HepG2 (cell line): ENCODE results near the gene A1CF. TPM values are rescaled to one million over a fixed set of nuclear protein-coding genes. Genes with fewer than 3 reads are reported as not detected.

ENCODE experiments used
- AKAP8 ChIP-seq: sonication (generic); formaldehyde crosslinking; IDR thresholded peaks from 2 replicates; pipeline ENCODE4 v1.5.1; 2020; ENCODE audit warnings: mild to moderate bottlenecking, missing genetic modification reagents
- CENPT ChIP-seq: sonication (generic); formaldehyde crosslinking; IDR thresholded peaks from 2 replicates; pipeline ENCODE4 v1.8.0; 2022; ENCODE audit warnings: low read depth, mild to moderate bottlenecking, moderate library complexity, missing genetic modification reagents
- CREB1 ChIP-seq, 2 experiments: fragments of 450-650 bp in 1 of 2; IDR thresholded peaks; 2 replicates each; pipeline ENCODE4 v1.6.1; 2016 to 2017; ENCODE audit warnings: control low read depth in 1 of 2, mild to moderate bottlenecking in 1 of 2, missing compliant biosample characterization in 1 of 2, missing genetic modification characterization in 1 of 2
- FOSL2 ChIP-seq: sonication (generic); formaldehyde crosslinking; IDR thresholded peaks from 2 replicates; pipeline ENCODE4 v1.4.0; 2020; ENCODE audit warnings: missing genetic modification reagents
- GABPA ChIP-seq, 2 experiments: IDR thresholded peaks; 2 replicates each; pipeline ENCODE4 v1.6.1; 2011 to 2016; ENCODE audit warnings: low read depth in 2 of 2, low read length in 1 of 2, missing biosample characterization in 1 of 2, missing genetic modification characterization in 1 of 2
- KLF13 ChIP-seq: sonication (generic); formaldehyde crosslinking; IDR thresholded peaks from 2 replicates; pipeline ENCODE4 v1.4.0; 2020; ENCODE audit warnings: mild to moderate bottlenecking, missing genetic modification reagents
- MED1 ChIP-seq: sonication (generic); formaldehyde crosslinking; IDR thresholded peaks from 2 replicates; pipeline ENCODE4 v1.4.0; 2020; ENCODE audit warnings: missing genetic modification reagents
- MEIS1 ChIP-seq: sonication (generic); formaldehyde crosslinking; IDR thresholded peaks from 2 replicates; pipeline ENCODE4 v1.9.0; 2021; ENCODE audit warnings: mild to moderate bottlenecking, missing genetic modification reagents, moderate library complexity, borderline replicate concordance
- PHF21A ChIP-seq: sonication (generic); formaldehyde crosslinking; IDR thresholded peaks from 2 replicates; pipeline ENCODE4 v1.5.0; 2020; ENCODE audit warnings: mild to moderate bottlenecking, missing genetic modification reagents
- SIX1 ChIP-seq: sonication (generic); formaldehyde crosslinking; IDR thresholded peaks from 2 replicates; pipeline ENCODE4 v1.4.0; 2020; ENCODE audit warnings: missing genetic modification reagents, borderline replicate concordance
- SMAD3 ChIP-seq: sonication (generic); formaldehyde crosslinking; IDR thresholded peaks from 2 replicates; pipeline ENCODE4 v1.4.0; 2020; ENCODE audit warnings: missing genetic modification reagents
- SMARCE1 ChIP-seq: fragments of 450-650 bp; IDR thresholded peaks from 2 replicates; pipeline ENCODE4 v1.6.1; 2017; ENCODE audit warnings: borderline replicate concordance
- ZFP37 ChIP-seq: sonication (generic); formaldehyde crosslinking; IDR thresholded peaks from 2 replicates; pipeline ENCODE4 v1.4.0; 2020; ENCODE audit warnings: missing genetic modification reagents, borderline replicate concordance
- ZNF274 ChIP-seq: sonication (generic); formaldehyde crosslinking; IDR thresholded peaks from 2 replicates; pipeline ENCODE4 v1.5.1; 2020; ENCODE audit warnings: mild to moderate bottlenecking, missing genetic modification reagents
- ZNF331 ChIP-seq: sonication (generic); formaldehyde crosslinking; IDR thresholded peaks from 2 replicates; pipeline ENCODE4 v1.4.0; 2020; ENCODE audit warnings: missing genetic modification reagents
- ZNF556 ChIP-seq: sonication (generic); formaldehyde crosslinking; IDR thresholded peaks from 2 replicates; pipeline ENCODE4 v1.4.0; 2020; ENCODE audit warnings: mild to moderate bottlenecking, missing genetic modification reagents, borderline replicate concordance
- ZNF777 ChIP-seq: sonication (generic); formaldehyde crosslinking; IDR thresholded peaks from 2 replicates; pipeline ENCODE4 v1.4.0; 2020; ENCODE audit warnings: missing genetic modification reagents
- polyA plus RNA-seq, 8 experiments: library from polyadenylated mRNA; depleted of rRNA in 3 of 8; stranded (reverse) in 7 of 8; unstranded in 1 of 8; fragments of >200 nt; fragmentation: Illumina TruSeq in 4 of 8; extraction: Trizol in 4 of 8; gene quantifications; 2 replicates each; pipeline versions ENCODE4 v1.2.1 to v1.2.3, GENCODE V29; 2011 to 2016; ENCODE audit warnings: low read depth in 4 of 8, missing spikeins in 1 of 8, mixed read lengths in 1 of 8; ENCODE audit not compliant: insufficient read depth in 1 of 8
- total RNA-seq, 5 experiments: library from RNA; depleted of rRNA; stranded (reverse); fragments of >200 nt; fragmentation: Illumina TruSeq; extraction: Trizol; gene quantifications; 2 replicates each; pipeline ENCODE4 v1.2.3, GENCODE V29; 2016; ENCODE audit warnings: low read depth in 1 of 5
- TF ChIP-seq, protein P1 (sequence below): sonication (generic); formaldehyde crosslinking; IDR thresholded peaks from 2 replicates; pipeline ENCODE4 v1.4.0; 2020; ENCODE audit warnings: mild to moderate bottlenecking, missing genetic modification reagents
- TF ChIP-seq, protein P2 (sequence below): sonication (generic); formaldehyde crosslinking; IDR thresholded peaks from 2 replicates; pipeline ENCODE4 v1.8.0; 2022; ENCODE audit warnings: mild to moderate bottlenecking, missing genetic modification reagents, moderate library complexity
- TF ChIP-seq, protein P3 (sequence below): IDR thresholded peaks from 2 replicates; pipeline ENCODE4 v1.6.1; 2016

Gene A1CF
- total and polyA plus RNA-seq, 2 of the 13 experiments (the other 11 are each of a cell fraction or from before 2014, with no cell fraction given), result 56.1 to 58.1 TPM

- TF ChIP-seq, protein P1, sequence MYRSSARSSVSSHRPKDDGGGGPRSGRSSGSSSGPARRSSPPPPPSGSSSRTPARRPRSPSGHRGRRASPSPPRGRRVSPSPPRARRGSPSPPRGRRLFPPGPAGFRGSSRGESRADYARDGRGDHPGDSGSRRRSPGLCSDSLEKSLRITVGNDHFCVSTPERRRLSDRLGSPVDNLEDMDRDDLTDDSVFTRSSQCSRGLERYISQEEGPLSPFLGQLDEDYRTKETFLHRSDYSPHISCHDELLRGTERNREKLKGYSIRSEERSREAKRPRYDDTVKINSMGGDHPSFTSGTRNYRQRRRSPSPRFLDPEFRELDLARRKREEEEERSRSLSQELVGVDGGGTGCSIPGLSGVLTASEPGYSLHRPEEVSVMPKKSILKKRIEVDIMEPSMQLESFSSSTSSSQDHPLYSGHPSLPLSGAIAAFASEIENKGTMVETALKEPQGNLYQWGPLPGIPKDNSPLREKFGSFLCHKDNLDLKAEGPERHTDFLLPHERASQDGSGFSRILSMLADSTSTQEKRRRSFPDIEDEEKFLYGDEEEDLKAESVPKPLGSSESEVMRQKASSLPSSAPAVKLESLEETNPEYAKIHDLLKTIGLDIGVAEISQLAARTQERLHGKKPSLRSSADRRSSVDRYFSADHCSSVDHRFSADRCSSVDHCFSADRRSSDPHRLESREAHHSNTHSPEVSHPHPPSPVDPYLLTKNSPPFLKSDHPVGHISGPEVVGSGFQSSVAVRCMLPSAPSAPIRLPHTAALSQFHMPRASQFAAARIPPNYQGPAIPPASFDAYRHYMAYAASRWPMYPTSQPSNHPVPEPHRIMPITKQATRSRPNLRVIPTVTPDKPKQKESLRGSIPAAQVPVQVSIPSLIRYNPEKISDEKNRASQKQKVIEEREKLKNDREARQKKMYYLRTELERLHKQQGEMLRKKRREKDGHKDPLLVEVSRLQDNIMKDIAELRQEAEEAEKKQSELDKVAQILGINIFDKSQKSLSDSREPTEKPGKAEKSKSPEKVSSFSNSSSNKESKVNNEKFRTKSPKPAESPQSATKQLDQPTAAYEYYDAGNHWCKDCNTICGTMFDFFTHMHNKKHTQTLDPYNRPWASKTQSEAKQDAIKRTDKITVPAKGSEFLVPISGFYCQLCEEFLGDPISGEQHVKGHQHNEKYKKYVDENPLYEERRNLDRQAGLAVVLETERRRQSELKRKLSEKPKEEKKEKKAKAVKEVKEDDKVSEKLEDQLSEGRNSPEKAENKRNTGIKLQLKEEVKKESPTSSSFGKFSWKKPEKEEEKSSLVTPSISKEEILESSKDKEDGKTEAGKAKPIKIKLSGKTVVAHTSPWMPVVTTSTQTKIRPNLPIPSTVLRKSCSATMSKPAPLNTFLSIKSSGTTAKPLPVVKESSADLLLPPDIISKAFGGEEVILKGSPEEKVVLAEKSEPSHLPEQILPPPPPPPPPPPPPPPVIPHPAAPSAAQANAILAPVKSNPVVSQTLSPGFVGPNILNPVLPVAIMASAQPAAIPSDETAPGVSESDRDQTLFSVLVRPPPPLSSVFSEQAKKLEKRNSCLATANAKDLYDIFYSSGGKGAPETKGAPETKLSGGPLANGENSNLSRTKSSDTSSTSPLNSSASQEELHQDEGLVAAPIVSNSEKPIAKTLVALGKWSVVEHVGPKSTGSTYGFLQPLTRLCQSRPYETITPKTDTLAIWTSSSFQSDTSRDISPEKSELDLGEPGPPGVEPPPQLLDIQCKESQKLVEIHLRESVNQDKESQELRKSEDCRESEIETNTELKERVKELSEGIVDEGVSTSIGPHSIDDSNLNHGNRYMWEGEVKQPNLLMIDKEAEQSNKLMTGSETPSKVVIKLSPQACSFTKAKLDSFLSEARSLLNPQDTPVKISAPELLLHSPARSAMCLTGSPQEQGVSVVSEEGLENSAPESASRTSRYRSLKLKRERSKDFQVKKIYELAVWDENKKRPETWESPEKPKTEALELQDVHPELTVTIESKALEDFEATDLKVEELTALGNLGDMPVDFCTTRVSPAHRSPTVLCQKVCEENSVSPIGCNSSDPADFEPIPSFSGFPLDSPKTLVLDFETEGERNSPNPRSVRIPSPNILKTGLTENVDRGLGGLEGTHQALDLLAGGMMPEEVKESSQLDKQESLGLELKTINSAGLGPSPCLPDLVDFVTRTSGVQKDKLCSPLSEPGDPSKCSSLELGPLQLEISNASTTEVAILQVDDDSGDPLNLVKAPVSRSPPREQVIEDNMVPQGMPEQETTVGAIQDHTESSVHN (CRISPR knock-in tag), result no peak
- peak; percentile 87 for TF ChIP-seq FOSL2 (CRISPR knock-in tag)
- peak; percentile 86 for TF ChIP-seq MED1 (CRISPR knock-in tag)
- TF ChIP-seq, protein P2, sequence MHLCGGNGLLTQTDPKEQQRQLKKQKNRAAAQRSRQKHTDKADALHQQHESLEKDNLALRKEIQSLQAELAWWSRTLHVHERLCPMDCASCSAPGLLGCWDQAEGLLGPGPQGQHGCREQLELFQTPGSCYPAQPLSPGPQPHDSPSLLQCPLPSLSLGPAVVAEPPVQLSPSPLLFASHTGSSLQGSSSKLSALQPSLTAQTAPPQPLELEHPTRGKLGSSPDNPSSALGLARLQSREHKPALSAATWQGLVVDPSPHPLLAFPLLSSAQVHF (CRISPR knock-in tag), result no peak
- TF ChIP-seq CREB1 (IDR thresholded peaks at IDR 0.05), result no peak
- peak; percentile 74 for TF ChIP-seq CREB1 (CRISPR knock-in tag; IDR thresholded peaks at IDR 0.05)
- peak; percentile 68; the same call in 1 of the 2 replicates for TF ChIP-seq ZNF331 (CRISPR knock-in tag)
- peak; percentile 33; the same call in 1 of the 2 replicates for TF ChIP-seq ZNF556
- TF ChIP-seq MEIS1 (CRISPR knock-in tag), result peak; percentile 53; the same call in 1 of the 2 replicates
- TF ChIP-seq AKAP8 (CRISPR knock-in tag), result no peak
- TF ChIP-seq SMAD3, result peak; percentile 77; the same call in 1 of the 2 replicates
- no peak for TF ChIP-seq ZFP37 (CRISPR knock-in tag)
- no peak for TF ChIP-seq CENPT
- TF ChIP-seq GABPA (IDR thresholded peaks at IDR 0.05; ENCODE audit: low read depth, low read length), result no peak
- TF ChIP-seq GABPA (CRISPR knock-in tag; IDR thresholded peaks at IDR 0.05; ENCODE audit: low read depth), result peak; percentile 25; the same call in 1 of the 2 replicates
- 0 out of 2 replicates have a peak, but pooled peaks have one; percentile 51 for TF ChIP-seq SMARCE1
- TF ChIP-seq SIX1 (CRISPR knock-in tag), result peak; percentile 92
- TF ChIP-seq, protein P3, sequence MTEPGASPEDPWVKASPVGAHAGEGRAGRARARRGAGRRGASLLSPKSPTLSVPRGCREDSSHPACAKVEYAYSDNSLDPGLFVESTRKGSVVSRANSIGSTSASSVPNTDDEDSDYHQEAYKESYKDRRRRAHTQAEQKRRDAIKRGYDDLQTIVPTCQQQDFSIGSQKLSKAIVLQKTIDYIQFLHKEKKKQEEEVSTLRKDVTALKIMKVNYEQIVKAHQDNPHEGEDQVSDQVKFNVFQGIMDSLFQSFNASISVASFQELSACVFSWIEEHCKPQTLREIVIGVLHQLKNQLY, result peak; percentile 62; the same call in 1 of the 2 replicates
- TF ChIP-seq PHF21A, result peak; percentile 78
- no peak for TF ChIP-seq ZNF274 (CRISPR knock-in tag)
- no peak for TF ChIP-seq KLF13 (CRISPR knock-in tag)
- TF ChIP-seq ZNF777 (CRISPR knock-in tag), result no peak
These were observed 2.9 kb downstream of the A1CF start (continued) for GRCh38 chr10:50882540-50882983.
